IMR-90 (cell line): Measurements from ENCODE around the gene PLA2G4F. TPM values are rescaled to one million over a fixed set of nuclear protein-coding genes. Genes with fewer than 3 reads are reported as not detected.

ENCODE experiments used
- ATAC-seq: fragments of 200-7000 bp; cut with Tn5 transposase; 2 replicates; pipeline ENCODE4 v1.9.1; 2020; ENCODE audit warnings: low read depth, mild to moderate bottlenecking, moderate library complexity
- BruUV-seq: library from RNA; stranded (reverse); fragments of 400-500 nt; replicated peaks from 2 replicates; lab custom pipeline; 2021; lab: Mats Ljungman, UMichigan
- CTCF ChIA-PET: fragments of 300-600 bp; formaldehyde crosslinking; extraction: SDS; loops from one replicate; lab custom pipeline; 2021; ENCODE audit warnings: antibody characterized with exemption; lab: Yijun Ruan, JAX
- POLR2A ChIA-PET: fragments of 300-600 bp; sonication (Branson Sonifier 250); formaldehyde crosslinking; loops from one replicate; lab custom pipeline; 2022; ENCODE audit warnings: antibody characterized with exemption; ENCODE audit not compliant: unreplicated experiment; lab: Charles Lee
- DNase-seq: peaks from one replicate; pipeline ENCODE4 v3.0.0; 2013
- H2AFZ ChIP-seq: replicated peaks from 2 replicates; pipeline ENCODE3; 2013; ENCODE audit warnings: low read length, mild to moderate bottlenecking; ENCODE audit not compliant: poor library complexity
- H2AK5ac ChIP-seq: 2 replicates; pipeline ENCODE4 v1.6.1; 2013; ENCODE audit warnings: low read depth, low read length, inconsistent platforms
- H2AK9ac ChIP-seq: replicated peaks from 2 replicates; pipeline ENCODE3; 2013; ENCODE audit warnings: mild to moderate bottlenecking, low read depth, low read length, moderate library complexity; ENCODE audit not compliant: poor library complexity
- H2BK120ac ChIP-seq: 2 replicates; pipeline ENCODE4 v1.6.1; 2013; ENCODE audit warnings: low read depth, low read length, inconsistent platforms
- H2BK15ac ChIP-seq: 3 replicates; pipeline ENCODE4 v1.6.1; 2013; ENCODE audit warnings: low read depth, low read length, inconsistent platforms
- H2BK20ac ChIP-seq: 2 replicates; pipeline ENCODE4 v1.6.1; 2013; ENCODE audit warnings: low read depth, mild to moderate bottlenecking, inconsistent platforms, low read length, moderate library complexity
- H2BK5ac ChIP-seq: 2 replicates; pipeline ENCODE4 v1.6.1; 2013; ENCODE audit warnings: mild to moderate bottlenecking, low read depth, low read length, inconsistent platforms; ENCODE audit not compliant: poor library complexity, severe bottlenecking
- H3K14ac ChIP-seq: replicated peaks from 2 replicates; pipeline ENCODE4 v1.6.1; 2013; ENCODE audit warnings: low read depth, low read length, inconsistent platforms
- H3K18ac ChIP-seq: 2 replicates; pipeline ENCODE4 v1.6.1; 2013; ENCODE audit warnings: low read depth, low read length, control low read depth
- H3K23ac ChIP-seq: 2 replicates; pipeline ENCODE4 v1.6.1; 2013; ENCODE audit warnings: low read depth, low read length, inconsistent platforms
- H3K27ac ChIP-seq: 2 replicates; pipeline ENCODE4 v1.5.1; 2013; ENCODE audit warnings: mild to moderate bottlenecking, control low read depth, low read length; ENCODE audit not compliant: insufficient read depth
- H3K27me3 ChIP-seq: 2 replicates; pipeline ENCODE4 v1.6.1; 2013; ENCODE audit warnings: low read length; ENCODE audit not compliant: control insufficient read depth, insufficient read depth
- H3K36me3 ChIP-seq: 2 replicates; pipeline ENCODE4 v1.6.1; 2013; ENCODE audit warnings: low read length, mixed read lengths; ENCODE audit not compliant: control insufficient read depth, insufficient read depth
- H3K4ac ChIP-seq: 2 replicates; pipeline ENCODE4 v1.6.1; 2013; ENCODE audit warnings: low read depth, low read length, inconsistent platforms
- H3K4me1 ChIP-seq: 2 replicates; pipeline ENCODE4 v1.6.1; 2013; ENCODE audit warnings: low read length, mixed read lengths; ENCODE audit not compliant: control insufficient read depth, insufficient read depth
- H3K4me2 ChIP-seq: 2 replicates; pipeline ENCODE4 v1.6.1; 2013; ENCODE audit warnings: low read depth, mild to moderate bottlenecking, control low read depth, low read length, moderate library complexity
- H3K4me3 ChIP-seq: 2 replicates; pipeline ENCODE4 v1.5.1; 2013; ENCODE audit warnings: low read depth, mild to moderate bottlenecking, control low read depth, low read length, moderate library complexity; ENCODE audit not compliant: insufficient read depth
- H3K56ac ChIP-seq: 2 replicates; pipeline ENCODE4 v1.6.1; 2013; ENCODE audit warnings: low read length, inconsistent platforms; ENCODE audit not compliant: insufficient read depth; ENCODE audit errors: extremely low read depth
- H3K79me1 ChIP-seq, 2 experiments: 2 replicates each; pipeline ENCODE4 v1.6.1; 2013; ENCODE audit warnings: low read length in 2 of 2, inconsistent platforms in 1 of 2, low read depth in 1 of 2
- H3K9ac ChIP-seq: 2 replicates; pipeline ENCODE4 v1.6.1; 2013; ENCODE audit warnings: low read depth, low read length, control low read depth
- H3K9me1 ChIP-seq: 2 replicates; pipeline ENCODE4 v1.6.1; 2013; ENCODE audit warnings: low read length, inconsistent platforms; ENCODE audit not compliant: insufficient read depth
- H3K9me3 ChIP-seq: 2 replicates; pipeline ENCODE4 v1.6.1; 2013; ENCODE audit warnings: low read length; ENCODE audit not compliant: control insufficient read depth, insufficient read depth
- H4K20me1 ChIP-seq: 2 replicates; pipeline ENCODE4 v1.6.1; 2013; ENCODE audit warnings: low read length, inconsistent platforms; ENCODE audit not compliant: insufficient read depth
- H4K5ac ChIP-seq: 2 replicates; pipeline ENCODE4 v1.6.1; 2013; ENCODE audit warnings: mild to moderate bottlenecking, low read depth, low read length, control low read depth
- H4K8ac ChIP-seq, 2 experiments: 2 replicates each; pipeline ENCODE4 v1.6.1; 2013; ENCODE audit warnings: low read depth in 2 of 2, low read length in 2 of 2, control low read depth in 1 of 2, inconsistent platforms in 1 of 2
- H4K91ac ChIP-seq: 2 replicates; pipeline ENCODE4 v1.6.1; 2013; ENCODE audit warnings: low read depth, low read length, inconsistent platforms; ENCODE audit not compliant: insufficient read depth
- BHLHE40 ChIP-seq: fragments of 150-350 bp; IDR thresholded peaks from 2 replicates; pipeline ENCODE4 v1.6.1; 2016; ENCODE audit warnings: mild to moderate bottlenecking, low read depth, low read length
- CEBPB ChIP-seq: IDR thresholded peaks from 2 replicates; pipeline ENCODE4 v1.6.1; 2012; ENCODE audit warnings: low read depth, low read length, improper control_type of control experiment
- CHD1 ChIP-seq: IDR thresholded peaks from 2 replicates; pipeline ENCODE4 v1.6.1; 2012; ENCODE audit warnings: low read depth, low read length, improper control_type of control experiment
- CTCF ChIP-seq: conservative IDR thresholded peaks from 2 replicates; pipeline ENCODE4 v1.5.1; 2012; ENCODE audit warnings: mild to moderate bottlenecking, low read depth, low read length, improper control_type of control experiment
- ELK1 ChIP-seq: fragments of 150-350 bp; IDR thresholded peaks from 2 replicates; pipeline ENCODE4 v1.6.1; 2016; ENCODE audit warnings: low read depth, mild to moderate bottlenecking, low read length, moderate library complexity, borderline replicate concordance
- FOS ChIP-seq: fragments of 150-350 bp; IDR thresholded peaks from 2 replicates; pipeline ENCODE4 v1.6.1; 2016; ENCODE audit warnings: low read depth, low read length
- MAFK ChIP-seq: IDR thresholded peaks from 2 replicates; pipeline ENCODE4 v1.6.1; 2012; ENCODE audit warnings: low read depth, low read length, improper control_type of control experiment
- MAZ ChIP-seq: IDR thresholded peaks from 2 replicates; pipeline ENCODE4 v1.6.1; 2012; ENCODE audit warnings: low read depth, mild to moderate bottlenecking, low read length, improper control_type of control experiment, moderate library complexity, borderline replicate concordance
- MXI1 ChIP-seq: IDR thresholded peaks from 2 replicates; pipeline ENCODE4 v1.6.1; 2012; ENCODE audit warnings: low read depth, mild to moderate bottlenecking, low read length, moderate library complexity, borderline replicate concordance
- NFE2L2 ChIP-seq: fragments of 150-350 bp; IDR thresholded peaks from 2 replicates; pipeline ENCODE4 v1.6.1; 2016; ENCODE audit warnings: low read depth, mild to moderate bottlenecking, low read length
- POLR2A ChIP-seq: IDR thresholded peaks from 2 replicates; pipeline ENCODE4 v1.6.1; 2012; ENCODE audit warnings: mild to moderate bottlenecking, low read depth, low read length
- RAD21 ChIP-seq: IDR thresholded peaks from 2 replicates; pipeline ENCODE4 v1.6.1; 2012; ENCODE audit warnings: low read length, improper control_type of control experiment
- RCOR1 ChIP-seq: IDR thresholded peaks from 2 replicates; pipeline ENCODE4 v1.6.1; 2012; ENCODE audit warnings: mild to moderate bottlenecking, low read length, improper control_type of control experiment; ENCODE audit not compliant: insufficient replicate concordance
- RFX5 ChIP-seq: IDR thresholded peaks from 2 replicates; pipeline ENCODE4 v1.8.0; 2012; ENCODE audit warnings: low read depth, mild to moderate bottlenecking, low read length, moderate library complexity
- SMC3 ChIP-seq: fragments of 150-350 bp; IDR thresholded peaks from 2 replicates; pipeline ENCODE4 v1.6.1; 2016; ENCODE audit warnings: low read depth, mild to moderate bottlenecking, antibody characterized with exemption, low read length, moderate library complexity
- USF2 ChIP-seq: fragments of 150-350 bp; IDR thresholded peaks from 2 replicates; pipeline ENCODE4 v1.6.1; 2017; ENCODE audit warnings: mild to moderate bottlenecking, antibody characterized with exemption, low read length, low read depth
- WGBS, 2 experiments: methylation state at CpG; one replicate each; pipeline versions ENCODE4 v1.1.5 to v1.1.7; 2013; ENCODE audit warnings: missing lambda C conversion rate in 2 of 2; ENCODE audit not compliant: insufficient read length in 1 of 2; ENCODE audit errors: extremely low coverage in 2 of 2; 5-methylcytosine and 5-hydroxymethylcytosine counted together
- dilution Hi-C: fragments of 300-500 bp; cut with HindIII; formaldehyde crosslinking; loops from one replicate; pipeline ENCODE4 v1.14.3; 2018; ENCODE audit warnings: low sequenced_read_pairs; ENCODE audit not compliant: unreplicated experiment
- in situ Hi-C: fragments of 300-500 bp; cut with MboI; formaldehyde crosslinking; loops from 3 replicates; pipeline ENCODE4 v1.14.3; 2019; ENCODE audit warnings: low sequenced_read_pairs, inconsistent platforms, mixed read lengths
- intact Hi-C: fragments of 100-400 bp; cut with micrococcal nuclease; formaldehyde crosslinking; loops from 2 replicates; pipeline ENCODE4 v1.10.0; 2022
- polyA plus RNA-seq, 3 experiments: library from polyadenylated mRNA; depleted of rRNA; stranded (reverse); fragments of >200 nt; gene quantifications; 2 replicates each; pipeline ENCODE4 v1.2.3, GENCODE V29; 2012; ENCODE audit warnings: low replicate concordance in 1 of 3
- total RNA-seq: library from RNA; depleted of rRNA; stranded (reverse); fragments of >200 nt; gene quantifications from 2 replicates; pipeline ENCODE4 v1.2.3, GENCODE V29; 2012

Gene PLA2G4F
- total and polyA plus RNA-seq, 2 of the 4 experiments (the other 2 are of a cell fraction), result not detected

- Histone ChIP-seq H4K20me1 (no peaks in the 10 kb centered on the region), H3K23ac (no peak overlapping the region), H2BK5ac (no peak overlapping the region), H4K91ac (no peak overlapping the region), H3K79me1 (no peaks in the 10 kb centered on the region), H2BK120ac (no peak overlapping the region), H3K9me3 (no peaks in the 10 kb centered on the region), H3K27ac (no peak overlapping the region), H3K9ac (no peak overlapping the region), H3K36me3 (no peaks in the 10 kb centered on the region), H3K4me3 (no peak overlapping the region), H3K9me1 (no peaks in the 10 kb centered on the region), H4K8ac (no peak overlapping the region), H3K27me3 (peaks cover 64% of the 10 kb centered on the region), H4K5ac (no peak overlapping the region), H3K4me2 (no peak overlapping the region), H3K14ac (no peak overlapping the region), H3K4me1 (no peaks in the 10 kb centered on the region), H3K4ac (no peak overlapping the region), H2AFZ (no peak overlapping the region), H2AK5ac (no peak overlapping the region), H2BK15ac (no peak overlapping the region), H2BK20ac (no peak overlapping the region), H3K18ac (no peak overlapping the region), H2AK9ac (no peak overlapping the region), H3K56ac (no peak overlapping the region)
- ChIA-PET POLR2A (no interaction called here), CTCF (no interaction called here)
- in situ Hi-C loops, result no loop called here
- DNase-seq, result no peak
- intact Hi-C loops, result no loop called here
- BruUV-seq, result no TSS peak
- TF ChIP-seq CHD1 (no peak), FOS (no peak), USF2 (no peak), BHLHE40 (no peak), CEBPB (no peak), RAD21 (no peak), MXI1 (no peak), CTCF (no peak), RCOR1 (no peak), ELK1 (no peak), MAFK (no peak), SMC3 (no peak), NFE2L2 (no peak), MAZ (no peak), POLR2A (no peak), RFX5 (no peak)
- 6% methylated on average over 3 of the region's 9 CpGs; no CpG with 5 or more reads in 1 of the 2 experiments for WGBS, 2 experiments
- dilution Hi-C loops, result no loop called here
- no peak for ATAC-seq
These were observed 65.7 kb downstream of the PLA2G4F start for GRCh38 chr15:42090781-42091180.
